Stimulated activated memory B cell treated with anti-CD40 and anti-IgM and Interleukin-4, amounts not matched to agents 10 μg/mL and 1 μg/mL and 100 μg/mL, for 72 hours (primary cell): ENCODE results near the gene ELFN2.

ENCODE experiments used
- ATAC-seq: fragments of 150-1000 bp; cut with Tn5 transposase; 2 replicates; pipeline ENCODE4 v1.10.0; 2021
- H3K27ac Mint-ChIP-seq: one replicate; pipeline ENCODE4 v1.8.0; 2022; ENCODE audit warnings: mild to moderate bottlenecking, mixed read lengths
- H3K27me3 Mint-ChIP-seq: one replicate; pipeline ENCODE4 v1.8.0; 2022; ENCODE audit warnings: mixed read lengths
- H3K36me3 Mint-ChIP-seq: one replicate; pipeline ENCODE4 v1.8.0; 2022; ENCODE audit warnings: mixed read lengths
- H3K4me1 Mint-ChIP-seq: one replicate; pipeline ENCODE4 v1.8.0; 2022; ENCODE audit warnings: mixed read lengths
- H3K4me3 Mint-ChIP-seq: one replicate; pipeline ENCODE4 v1.8.0; 2022; ENCODE audit warnings: mild to moderate bottlenecking, moderate library complexity, mixed read lengths
- H3K9me3 Mint-ChIP-seq: one replicate; pipeline ENCODE4 v1.8.0; 2022; ENCODE audit warnings: mixed read lengths

The ELFN2 gene

GRCh38 chr22:37421468-37421877 is 5.8 kb downstream of the ELFN2 start:
- no peak for ATAC-seq
- H3K4me3 Mint-ChIP-seq: no peak overlapping the region
- H3K27me3 Mint-ChIP-seq: peaks cover 88% of the 10 kb centered on the region
- no peaks in the 10 kb centered on the region for H3K9me3 Mint-ChIP-seq
- no peaks in the 10 kb centered on the region for H3K36me3 Mint-ChIP-seq
- peaks cover 35% of the 10 kb centered on the region for H3K4me1 Mint-ChIP-seq
- no peak overlapping the region for H3K27ac Mint-ChIP-seq

- H3K4me1 Mint-ChIP-seq: peaks cover 35% of the 10 kb centered on the region
- H3K4me3 Mint-ChIP-seq: peak overlapping the region; percentile 81
- H3K27me3 Mint-ChIP-seq: peaks cover 88% of the 10 kb centered on the region
- no peaks in the 10 kb centered on the region for H3K9me3 Mint-ChIP-seq
- H3K36me3 Mint-ChIP-seq: no peaks in the 10 kb centered on the region
- no peak overlapping the region for H3K27ac Mint-ChIP-seq
- ATAC-seq: no peak
Measured at GRCh38 chr22:37420686-37421467, 6.4 kb downstream of the ELFN2 start.

GRCh38 chr22:37419969-37420685 is 7.2 kb downstream of the ELFN2 start:
- Mint-ChIP-seq H3K4me3 (peak overlapping the region; percentile 81), H3K36me3 (no peaks in the 10 kb centered on the region)

GRCh38 chr22:37419370-37419968 is 7.8 kb downstream of the ELFN2 start:
- peaks cover 87% of the 10 kb centered on the region for H3K27me3 Mint-ChIP-seq
- H3K4me1 Mint-ChIP-seq: peaks cover 32% of the 10 kb centered on the region
- no peak for ATAC-seq
- H3K36me3 Mint-ChIP-seq: no peaks in the 10 kb centered on the region
- no peaks in the 10 kb centered on the region for H3K9me3 Mint-ChIP-seq
- H3K4me3 Mint-ChIP-seq: peak overlapping the region; percentile 63
- no peak overlapping the region for H3K27ac Mint-ChIP-seq

More at GRCh38 chr22:37419969-37420685, 7.2 kb downstream of the ELFN2 start:
- peaks cover 87% of the 10 kb centered on the region for H3K27me3 Mint-ChIP-seq
- peak; percentile 44 for ATAC-seq
- no peaks in the 10 kb centered on the region for H3K9me3 Mint-ChIP-seq
- no peak overlapping the region for H3K27ac Mint-ChIP-seq
- peaks cover 32% of the 10 kb centered on the region for H3K4me1 Mint-ChIP-seq

- Mint-ChIP-seq H3K27ac (no peak overlapping the region), H3K9me3 (no peaks in the 10 kb centered on the region)
- no peak for ATAC-seq
Measured at GRCh38 chr22:37418627-37419369, 8.5 kb downstream of the ELFN2 start.

GRCh38 chr22:37417677-37418348 is 9.5 kb downstream of the ELFN2 start:
- H3K4me3 Mint-ChIP-seq: no peak overlapping the region
- peaks cover 32% of the 10 kb centered on the region for H3K4me1 Mint-ChIP-seq

More at GRCh38 chr22:37418627-37419369, 8.5 kb downstream of the ELFN2 start:
- Mint-ChIP-seq H3K36me3 (no peaks in the 10 kb centered on the region), H3K4me3 (peak overlapping the region; percentile 63), H3K4me1 (peaks cover 32% of the 10 kb centered on the region), H3K27me3 (peaks cover 87% of the 10 kb centered on the region)

GRCh38 chr22:37417264-37417663 is 10.0 kb downstream of the ELFN2 start:
- no peak overlapping the region for H3K4me3 Mint-ChIP-seq
- H3K4me1 Mint-ChIP-seq: peaks cover 32% of the 10 kb centered on the region
- no peak overlapping the region for H3K27ac Mint-ChIP-seq
- peaks cover 99% of the 10 kb centered on the region for H3K27me3 Mint-ChIP-seq
- H3K36me3 Mint-ChIP-seq: no peaks in the 10 kb centered on the region
- no peaks in the 10 kb centered on the region for H3K9me3 Mint-ChIP-seq
- no peak for ATAC-seq

More at GRCh38 chr22:37417677-37418348, 9.5 kb downstream of the ELFN2 start:
- no peak for ATAC-seq
- no peaks in the 10 kb centered on the region for H3K36me3 Mint-ChIP-seq
- no peak overlapping the region for H3K27ac Mint-ChIP-seq
- H3K9me3 Mint-ChIP-seq: no peaks in the 10 kb centered on the region
- H3K27me3 Mint-ChIP-seq: peaks cover 96% of the 10 kb centered on the region

- Mint-ChIP-seq H3K27me3 (peaks cover 99% of the 10 kb centered on the region), H3K4me1 (peaks cover 32% of the 10 kb centered on the region), H3K4me3 (no peak overlapping the region), H3K9me3 (no peaks in the 10 kb centered on the region), H3K27ac (no peak overlapping the region), H3K36me3 (no peaks in the 10 kb centered on the region)
- peak; percentile 2 for ATAC-seq
Measured at GRCh38 chr22:37416827-37417226, 10.5 kb downstream of the ELFN2 start.

- Mint-ChIP-seq H3K27me3 (peaks cover 99% of the 10 kb centered on the region), H3K9me3 (no peaks in the 10 kb centered on the region), H3K4me1 (peaks cover 32% of the 10 kb centered on the region), H3K36me3 (no peaks in the 10 kb centered on the region), H3K27ac (no peak overlapping the region), H3K4me3 (no peak overlapping the region)
- no peak for ATAC-seq
Measured at GRCh38 chr22:37416389-37416788, 10.9 kb downstream of the ELFN2 start.

GRCh38 chr22:37415210-37415609 is 12.1 kb downstream of the ELFN2 start:
- Mint-ChIP-seq H3K4me3 (no peak overlapping the region), H3K27me3 (peaks cover 99% of the 10 kb centered on the region)
- no peak for ATAC-seq

GRCh38 chr22:37414288-37414687 is 13.0 kb downstream of the ELFN2 start:
- Mint-ChIP-seq H3K36me3 (no peaks in the 10 kb centered on the region), H3K27me3 (peaks cover 99% of the 10 kb centered on the region), H3K27ac (no peak overlapping the region), H3K4me3 (no peak overlapping the region), H3K4me1 (peaks cover 36% of the 10 kb centered on the region), H3K9me3 (no peaks in the 10 kb centered on the region)
- no peak for ATAC-seq

More at GRCh38 chr22:37415210-37415609, 12.1 kb downstream of the ELFN2 start:
- H3K4me1 Mint-ChIP-seq: peaks cover 33% of the 10 kb centered on the region
- no peaks in the 10 kb centered on the region for H3K9me3 Mint-ChIP-seq
- no peaks in the 10 kb centered on the region for H3K36me3 Mint-ChIP-seq
- no peak overlapping the region for H3K27ac Mint-ChIP-seq

- H3K4me1 Mint-ChIP-seq: peaks cover 33% of the 10 kb centered on the region
- H3K4me3 Mint-ChIP-seq: no peak overlapping the region
- no peaks in the 10 kb centered on the region for H3K36me3 Mint-ChIP-seq
- peaks cover 96% of the 10 kb centered on the region for H3K27me3 Mint-ChIP-seq
- H3K9me3 Mint-ChIP-seq: no peaks in the 10 kb centered on the region
- ATAC-seq: no peak
- H3K27ac Mint-ChIP-seq: no peak overlapping the region
Measured at GRCh38 chr22:37413546-37413945, 13.7 kb downstream of the ELFN2 start.

GRCh38 chr22:37412495-37413250 is 14.6 kb downstream of the ELFN2 start:
- Mint-ChIP-seq H3K27ac (no peak overlapping the region), H3K9me3 (no peaks in the 10 kb centered on the region), H3K4me3 (no peak overlapping the region), H3K36me3 (no peaks in the 10 kb centered on the region), H3K4me1 (peaks cover 33% of the 10 kb centered on the region), H3K27me3 (peaks cover 87% of the 10 kb centered on the region)
- peak; percentile 48 for ATAC-seq

- peaks cover 27% of the 10 kb centered on the region for H3K4me1 Mint-ChIP-seq
- no peak overlapping the region for H3K4me3 Mint-ChIP-seq
- H3K36me3 Mint-ChIP-seq: no peaks in the 10 kb centered on the region
- no peak overlapping the region for H3K27ac Mint-ChIP-seq
- peaks cover 77% of the 10 kb centered on the region for H3K27me3 Mint-ChIP-seq
- no peaks in the 10 kb centered on the region for H3K9me3 Mint-ChIP-seq
- no peak for ATAC-seq
Measured at GRCh38 chr22:37411655-37412054, 15.6 kb downstream of the ELFN2 start.
